BLaER1 treated with 17β-estradiol and CSF1 and Interleukin-3, amounts not matched to agents 10 nM and 100 nM (cell line): Measurements from ENCODE around the gene RRP36.
A peak's percentile ranks its signal among the peaks of the same experiment; 100 is the strongest.
"Not testable (repeated sequence)": the region's sequence is repeated elsewhere in the genome, so short reads cannot be mapped to it uniquely, and the experiment has no call there.

Source experiments
- H3K27ac ChIP-seq, 11 experiments: shearing (Covaris generic); formaldehyde crosslinking; 2 replicates each; pipeline ENCODE4 v1.8.1; 2022
- H3K27me3 ChIP-seq, 11 experiments: shearing (Covaris generic); formaldehyde crosslinking; 2 replicates each; pipeline ENCODE4 v1.8.1; 2022
- H3K36me3 ChIP-seq, 11 experiments: shearing (Covaris generic); formaldehyde crosslinking; 2 replicates each; pipeline ENCODE4 v1.8.1; 2022
- H3K4me1 ChIP-seq, 10 experiments: shearing (Covaris generic); formaldehyde crosslinking; 2 replicates each; pipeline ENCODE4 v1.8.1; 2022
- H3K4me2 ChIP-seq, 11 experiments: shearing (Covaris generic); formaldehyde crosslinking; 2 replicates each; pipeline ENCODE4 v1.8.1; 2022
- H3K4me3 ChIP-seq, 10 experiments: shearing (Covaris generic); formaldehyde crosslinking; 2 replicates each; pipeline ENCODE4 v1.8.1; 2022
- H3K9ac ChIP-seq, 11 experiments: shearing (Covaris generic); formaldehyde crosslinking; 2 replicates each; pipeline ENCODE4 v1.8.1; 2022
- H3K9me3 ChIP-seq, 11 experiments: shearing (Covaris generic); formaldehyde crosslinking; replicated peaks in 1 of 11; 2 replicates each; pipeline ENCODE4 v1.8.1; 2022
- H4K20me1 ChIP-seq, 11 experiments: shearing (Covaris generic); formaldehyde crosslinking; 2 replicates each; pipeline ENCODE4 v1.8.1; 2022
- Cebpa-rat ChIP-seq, 11 experiments: shearing (Covaris generic); IDR thresholded peaks; 2 replicates each; pipeline ENCODE4 v1.8.1; 2022

Gene RRP36

GRCh38 chr6:43037197-43037596, 15.8 kb downstream of the RRP36 start:
- no peak overlapping the region for H3K4me2 ChIP-seq
- no peak overlapping the region for H3K27ac ChIP-seq
- peaks cover 64 to 94% (median 87%) of the 10 kb centered on the region in 11 experiments for H3K36me3 ChIP-seq
- H3K27me3 ChIP-seq, result no peaks in the 10 kb centered on the region
- no peak overlapping the region for H3K4me3 ChIP-seq
- H3K9me3 ChIP-seq, result no peaks in the 10 kb centered on the region
- H3K9ac ChIP-seq, result no peak overlapping the region
- peaks cover 0 to 58% (median 16%) of the 10 kb centered on the region in 11 experiments; a peak in 14 of 22 replicates for H4K20me1 ChIP-seq
- peaks cover 0 to 4% (median 0%) of the 10 kb centered on the region in 10 experiments; a peak in 4 of 20 replicates for H3K4me1 ChIP-seq
- no peak for TF ChIP-seq Cebpa-rat (IDR thresholded peaks at IDR 0.05)

GRCh38 chr6:43037706-43038105, 16.3 kb downstream of the RRP36 start:
- no peak overlapping the region for H3K27ac ChIP-seq
- no peak overlapping the region for H3K9ac ChIP-seq
- peaks cover 60 to 94% (median 86%) of the 10 kb centered on the region in 11 experiments for H3K36me3 ChIP-seq

GRCh38 chr6:43038727-43039126, 17.3 kb downstream of the RRP36 start:
- no peak overlapping the region; a peak in 1 of 22 replicates for H3K9ac ChIP-seq
- no peak overlapping the region for H3K4me3 ChIP-seq
- peaks cover 65 to 94% (median 86%) of the 10 kb centered on the region in 11 experiments for H3K36me3 ChIP-seq
- H3K4me1 ChIP-seq, result peaks cover 0 to 7% (median 0%) of the 10 kb centered on the region in 10 experiments; a peak in 4 of 20 replicates
- H3K4me2 ChIP-seq, result no peak overlapping the region
- no peaks in the 10 kb centered on the region for H3K9me3 ChIP-seq
- H3K27me3 ChIP-seq, result no peaks in the 10 kb centered on the region
- H3K27ac ChIP-seq, result no peak overlapping the region
- H4K20me1 ChIP-seq, result peaks cover 0 to 46% (median 13%) of the 10 kb centered on the region in 11 experiments; a peak in 11 of 22 replicates
- no peak for TF ChIP-seq Cebpa-rat (IDR thresholded peaks at IDR 0.05)

More at GRCh38 chr6:43037706-43038105, 16.3 kb downstream of the RRP36 start:
- Histone ChIP-seq H3K4me2 (no peak overlapping the region), H3K4me3 (no peak overlapping the region), H3K9me3 (no peaks in the 10 kb centered on the region), H4K20me1 (peaks cover 0 to 52% (median 16%) of the 10 kb centered on the region in 11 experiments; a peak in 12 of 22 replicates), H3K4me1 (peaks cover 0 to 7% (median 0%) of the 10 kb centered on the region in 10 experiments; a peak in 4 of 20 replicates), H3K27me3 (no peaks in the 10 kb centered on the region)
- TF ChIP-seq Cebpa-rat (IDR thresholded peaks at IDR 0.05), result no peak

DNA sequence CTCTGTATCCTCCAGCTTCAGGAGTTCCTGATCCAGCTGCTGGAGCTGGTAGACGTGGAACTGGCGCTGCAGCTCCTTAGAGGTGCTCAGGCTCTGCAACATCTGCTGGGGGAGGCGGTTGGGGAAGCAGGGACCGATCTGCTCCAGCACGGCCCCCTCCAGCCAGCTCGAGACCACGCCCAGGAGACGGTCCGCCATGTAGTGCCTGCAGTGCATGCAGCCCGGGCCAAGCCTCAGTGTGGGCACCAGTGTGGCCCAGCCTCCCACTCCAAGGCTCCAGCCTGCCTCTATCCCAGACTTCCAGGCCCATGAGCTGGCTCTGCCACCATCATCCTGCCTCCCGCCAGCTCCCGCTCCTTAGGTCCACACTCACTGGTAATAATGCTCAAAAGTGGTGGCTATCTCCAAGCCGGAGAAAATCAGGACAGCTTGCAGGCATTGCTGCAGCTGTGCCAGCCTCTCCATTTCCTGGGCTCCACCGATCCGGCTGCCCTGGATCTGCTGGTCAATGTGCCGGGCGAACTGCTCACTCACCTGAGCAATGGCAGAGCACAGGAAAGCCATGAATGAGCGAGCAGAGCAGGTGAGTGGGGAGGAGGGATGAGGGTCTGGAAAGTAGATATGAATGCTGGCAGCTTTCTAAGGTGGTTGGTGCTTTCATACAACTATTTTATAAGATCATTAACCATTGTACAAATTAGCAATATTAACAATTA, 19.3 kb downstream of the RRP36 start:
- TF ChIP-seq Cebpa-rat (IDR thresholded peaks at IDR 0.05), result no peak
- H3K27me3 ChIP-seq, result no peaks in the 10 kb centered on the region
- peaks cover 0 to 7% (median 0%) of the 10 kb centered on the region in 10 experiments; a peak in 4 of 20 replicates for H3K4me1 ChIP-seq
- no peak overlapping the region for H3K27ac ChIP-seq
- H3K36me3 ChIP-seq, result peaks cover 59 to 93% (median 81%) of the 10 kb centered on the region in 11 experiments
- H3K9ac ChIP-seq, result no peak overlapping the region
- peaks cover 0 to 28% (median 2%) of the 10 kb centered on the region in 11 experiments; a peak in 7 of 22 replicates for H4K20me1 ChIP-seq
- H3K4me2 ChIP-seq, result no peak overlapping the region
- H3K4me3 ChIP-seq, result no peak overlapping the region
- no peaks in the 10 kb centered on the region for H3K9me3 ChIP-seq

DNA sequence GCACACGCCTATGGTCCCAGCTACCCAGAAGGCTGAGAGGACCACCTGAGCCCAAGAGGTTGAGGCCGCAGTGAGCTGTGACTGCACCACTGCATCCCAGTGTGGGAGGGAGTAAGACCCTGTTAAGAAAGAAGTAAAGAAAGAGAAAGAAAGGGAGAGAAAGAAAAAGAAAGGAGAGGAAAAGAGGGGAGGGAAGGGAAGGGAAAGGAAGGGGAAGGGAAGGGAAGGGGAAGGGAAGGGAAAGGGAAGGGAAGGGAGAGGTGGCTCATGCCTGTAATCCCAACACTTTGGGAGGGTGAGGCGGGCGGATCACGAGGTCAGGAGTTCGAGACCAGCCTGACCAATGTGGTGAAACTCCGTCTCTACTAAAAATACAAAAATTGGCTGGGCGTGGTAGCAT, 20.1 kb downstream of the RRP36 start:
- not testable (repeated sequence) for H3K4me2 ChIP-seq, H3K27me3 ChIP-seq, H3K4me3 ChIP-seq, H3K4me1 ChIP-seq, H3K27ac ChIP-seq, H3K9ac ChIP-seq, H3K9me3 ChIP-seq
- H3K36me3 ChIP-seq, result peaks cover 62 to 93% (median 84%) of the 10 kb centered on the region in 11 experiments
- peaks cover 0 to 25% (median 0%) of the 10 kb centered on the region in 11 experiments; a peak in 4 of 22 replicates for H4K20me1 ChIP-seq

- no peak overlapping the region for H3K9ac ChIP-seq
Measured at GRCh38 chr6:43043310-43043709, 21.9 kb downstream of the RRP36 start.

DNA sequence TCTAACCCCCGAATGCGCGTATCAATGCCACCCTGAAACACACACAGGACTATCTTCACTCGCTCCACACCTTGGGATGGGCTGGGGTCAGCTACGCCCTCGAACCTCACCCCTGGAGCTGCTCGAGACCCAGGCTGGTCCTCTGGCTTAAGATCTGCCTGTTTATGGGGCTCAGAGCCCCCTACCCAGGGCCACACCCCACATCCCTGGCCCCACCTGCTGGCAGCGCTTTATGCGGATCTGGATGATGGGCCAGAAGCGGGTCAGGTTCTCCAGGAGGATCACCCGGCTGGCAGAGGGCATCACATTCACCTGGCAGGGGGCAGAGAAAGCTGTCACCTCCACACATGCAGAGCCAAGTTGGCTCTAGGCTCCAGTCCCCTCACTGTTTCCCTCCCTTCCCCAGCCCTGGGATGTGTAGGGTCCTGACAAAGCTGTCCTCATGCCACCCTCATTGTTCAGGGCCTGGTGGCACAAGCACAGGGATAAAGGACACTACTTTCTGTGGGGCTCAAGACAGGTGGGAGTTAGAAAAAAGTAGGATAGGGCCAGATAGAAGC, 24.0 kb downstream of the RRP36 start:
- Histone ChIP-seq H3K36me3 (peaks cover 63 to 93% (median 74%) of the 10 kb centered on the region in 11 experiments), H3K9ac (no peak overlapping the region), H3K9me3 (no peaks in the 10 kb centered on the region), H4K20me1 (peaks cover 0 to 9% (median 0%) of the 10 kb centered on the region in 11 experiments; a peak in 2 of 22 replicates), H3K4me3 (no peak overlapping the region), H3K4me1 (peaks cover 0 to 7% (median 3%) of the 10 kb centered on the region in 10 experiments; a peak in 7 of 20 replicates), H3K27me3 (no peaks in the 10 kb centered on the region), H3K27ac (no peak overlapping the region), H3K4me2 (no peak overlapping the region)
- TF ChIP-seq Cebpa-rat (IDR thresholded peaks at IDR 0.05), result no peak

More at GRCh38 chr6:43043310-43043709, 21.9 kb downstream of the RRP36 start:
- Histone ChIP-seq H3K27ac (no peak overlapping the region), H3K4me3 (no peak overlapping the region), H3K9me3 (no peaks in the 10 kb centered on the region), H3K4me1 (peaks cover 0 to 7% (median 0%) of the 10 kb centered on the region in 10 experiments; a peak in 4 of 20 replicates), H3K27me3 (no peaks in the 10 kb centered on the region), H3K4me2 (no peak overlapping the region), H4K20me1 (peaks cover 0 to 15% (median 0%) of the 10 kb centered on the region in 11 experiments; a peak in 3 of 22 replicates), H3K36me3 (peaks cover 60 to 93% (median 80%) of the 10 kb centered on the region in 11 experiments)
- no peak for TF ChIP-seq Cebpa-rat (IDR thresholded peaks at IDR 0.05)

GRCh38 chr6:43047998-43048397, 26.6 kb downstream of the RRP36 start:
- Histone ChIP-seq H3K4me3 (no peak overlapping the region), H3K27ac (no peak overlapping the region), H3K4me2 (no peak overlapping the region), H3K27me3 (no peaks in the 10 kb centered on the region), H3K9ac (peak overlapping the region in 1 of 11 experiments; percentile 32; a peak in 1 of 22 replicates), H3K9me3 (no peaks in the 10 kb centered on the region), H3K4me1 (peaks cover 12 to 31% (median 24%) of the 10 kb centered on the region in 10 experiments), H4K20me1 (peaks cover 0 to 9% (median 0%) of the 10 kb centered on the region in 11 experiments; a peak in 1 of 22 replicates), H3K36me3 (peaks cover 52 to 83% (median 64%) of the 10 kb centered on the region in 11 experiments)
- TF ChIP-seq Cebpa-rat (IDR thresholded peaks at IDR 0.05), result no peak

DNA sequence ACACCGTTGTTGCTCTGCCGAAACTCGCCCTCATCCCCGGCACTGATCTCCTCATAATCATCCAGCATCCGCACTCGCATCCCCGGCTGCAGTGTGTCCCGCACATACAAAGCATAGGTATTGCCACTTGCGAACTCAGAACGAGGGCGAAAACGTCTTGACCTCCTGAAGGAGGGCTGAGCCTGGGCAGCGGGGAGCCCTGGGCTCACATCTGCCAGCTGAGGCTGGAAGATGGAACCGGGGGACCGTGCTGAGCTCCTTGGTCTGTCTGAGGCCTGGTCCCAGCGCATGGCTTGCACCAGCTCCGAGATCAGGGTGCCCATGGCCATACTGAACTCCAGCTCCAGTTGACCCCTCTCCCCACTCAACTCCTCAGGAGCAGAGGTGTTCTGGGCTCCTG, 29.6 kb downstream of the RRP36 start:
- Histone ChIP-seq H3K4me2 (peak overlapping the region in 8 of 11 experiments; percentile 6 to 99 (median 57); a peak in 8 of 22 replicates), H4K20me1 (peaks cover 0 to 9% (median 0%) of the 10 kb centered on the region in 11 experiments; a peak in 1 of 22 replicates), H3K27ac (no peak overlapping the region), H3K27me3 (no peaks in the 10 kb centered on the region), H3K36me3 (peaks cover 42 to 71% (median 58%) of the 10 kb centered on the region in 11 experiments), H3K4me1 (peaks cover 22 to 43% (median 37%) of the 10 kb centered on the region in 10 experiments), H3K4me3 (no peak overlapping the region), H3K9me3 (no peaks in the 10 kb centered on the region), H3K9ac (peak overlapping the region in 5 of 11 experiments; percentile 22 to 50 (median 24); a peak in 5 of 22 replicates)
- no peak for TF ChIP-seq Cebpa-rat (IDR thresholded peaks at IDR 0.05)
